ENCODE results near the gene GPHN. TPM values are rescaled to one million over a fixed set of nuclear protein-coding genes. Genes with fewer than 3 reads are reported as not detected.

Gene GPHN
- polyA plus RNA-seq, 4 donors = 10.0 to 26.2 (median 22.4) TPM

DNA sequence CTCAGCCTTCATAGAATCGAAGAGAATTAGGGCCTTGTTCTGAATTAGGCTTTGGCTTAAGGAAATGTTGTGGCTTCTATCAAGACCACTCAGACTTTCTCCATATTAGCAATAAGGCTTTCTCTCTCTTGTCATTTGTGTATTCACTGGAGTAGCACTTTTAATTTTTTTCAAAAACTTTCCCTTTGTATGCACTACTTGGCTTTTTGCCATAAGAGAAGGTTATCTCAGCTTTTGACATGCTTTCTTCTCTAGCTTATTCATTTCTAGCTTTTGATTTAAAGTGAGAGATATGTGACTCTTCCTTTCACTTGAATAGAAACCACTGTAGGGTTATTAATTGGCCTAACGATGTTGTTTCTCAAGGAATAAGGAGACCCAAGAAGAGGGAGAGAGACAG, 244.2 kb downstream of the GPHN start:
- Histone ChIP-seq H3K36me3 (ENCODE audit: control insufficient read depth in 3 of 3, insufficient read depth in 2 of 3, low read depth in 1 of 3, low read length in 3 of 3) (no peaks in the 10 kb centered on the region), H3K4me3 (ENCODE audit: low read depth in 1 of 3, low read length in 3 of 3) (no peak overlapping the region), H3K4me1 (ENCODE audit: control insufficient read depth in 3 of 3, insufficient read depth in 2 of 3, low read depth in 1 of 3, low read length in 2 of 3) (no peaks in the 10 kb centered on the region), H3K27ac (ENCODE audit: low read depth in 1 of 3, low read length in 2 of 3) (no peak overlapping the region), H3K27me3 (ENCODE audit: control insufficient read depth in 3 of 3, insufficient read depth in 3 of 3, low read length in 3 of 3) (no peaks in the 10 kb centered on the region), H3K9me3 (ENCODE audit: control insufficient read depth in 2 of 2, insufficient read depth in 1 of 2, low read depth in 1 of 2, low read length in 1 of 2) (no peaks in the 10 kb centered on the region)
- WGBS, 3 donors = 51 to 76% (median 64%) methylated on average over 2 of the region's 2 CpGs
- FAIRE-seq = no peak
- no peak for DNase-seq

DNA sequence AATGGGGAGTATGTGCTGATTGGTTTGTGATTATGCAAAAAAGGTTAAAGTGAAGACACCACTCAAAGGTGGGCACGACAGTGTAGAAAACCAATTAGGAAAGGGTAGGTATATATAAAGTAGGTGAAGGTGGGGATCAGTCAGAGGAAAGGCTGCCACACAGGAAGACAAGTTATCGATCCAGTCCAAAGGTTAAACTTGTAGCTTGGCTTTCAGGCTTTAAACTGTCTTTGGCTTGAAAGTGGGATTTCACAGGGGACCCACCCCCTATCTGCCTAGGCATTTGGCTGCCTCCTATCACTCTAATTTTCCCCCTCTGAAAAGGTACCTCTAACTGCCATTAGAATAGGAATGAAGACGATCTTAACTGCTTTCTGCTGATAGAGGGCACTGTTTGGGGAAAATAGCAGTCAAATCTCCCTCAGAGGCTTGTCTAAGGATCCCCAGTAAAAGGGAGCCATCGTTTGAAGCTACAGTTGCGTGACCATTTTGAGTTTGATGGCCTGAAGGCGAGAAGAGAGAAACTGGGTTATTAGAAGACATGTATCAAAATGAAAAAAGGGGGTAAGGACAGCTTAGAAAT, 250.2 kb downstream of the GPHN start:
- WGBS, 3 donors = 51 to 74% (median 58%) methylated on average over 6 of the region's 6 CpGs
- Histone ChIP-seq H3K4me3 (ENCODE audit: low read depth in 1 of 3, low read length in 3 of 3) (no peak overlapping the region), H3K27ac (ENCODE audit: low read depth in 1 of 3, low read length in 2 of 3) (no peak overlapping the region), H3K27me3 (ENCODE audit: control insufficient read depth in 3 of 3, insufficient read depth in 3 of 3, low read length in 3 of 3) (no peaks in the 10 kb centered on the region), H3K4me1 (ENCODE audit: control insufficient read depth in 3 of 3, insufficient read depth in 2 of 3, low read depth in 1 of 3, low read length in 2 of 3) (peaks cover 0 to 3% (median 0%) of the 10 kb centered on the region in 3 donors), H3K9me3 (ENCODE audit: control insufficient read depth in 2 of 2, insufficient read depth in 1 of 2, low read depth in 1 of 2, low read length in 1 of 2) (no peaks in the 10 kb centered on the region), H3K36me3 (ENCODE audit: control insufficient read depth in 3 of 3, insufficient read depth in 2 of 3, low read depth in 1 of 3, low read length in 3 of 3) (no peaks in the 10 kb centered on the region)
- no peak for FAIRE-seq
- DNase-seq = peak; percentile 19 to 56

DNA sequence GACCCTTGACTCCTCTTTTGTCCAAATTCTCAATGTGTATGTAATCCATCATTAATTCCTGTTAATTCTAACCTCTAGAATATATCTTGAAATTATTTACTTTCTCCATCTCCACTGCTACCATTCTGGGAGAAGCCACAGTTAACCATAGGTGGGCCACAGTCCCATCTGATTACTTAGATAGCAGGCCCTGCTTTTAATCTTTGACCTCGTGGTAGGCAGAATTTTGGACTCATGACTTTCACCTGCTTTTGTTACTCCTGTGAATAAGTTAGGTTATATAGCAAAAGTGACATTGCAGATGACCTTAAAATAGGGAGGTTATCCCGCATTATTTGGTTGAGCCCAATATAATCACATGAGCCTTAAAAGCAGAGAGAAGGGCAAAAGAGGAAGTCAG, 264.2 kb downstream of the GPHN start:
- H3K4me1 ChIP-seq (ENCODE audit: control insufficient read depth in 3 of 3, insufficient read depth in 2 of 3, low read depth in 1 of 3, low read length in 2 of 3) = no peaks in the 10 kb centered on the region
- WGBS, 3 donors = 50 to 80% (median 64%) methylated on average over 2 of the region's 2 CpGs
- H3K4me3 ChIP-seq (ENCODE audit: low read depth in 1 of 3, low read length in 3 of 3) = no peak overlapping the region
- no peaks in the 10 kb centered on the region for H3K27me3 ChIP-seq (ENCODE audit: control insufficient read depth in 3 of 3, insufficient read depth in 3 of 3, low read length in 3 of 3)
- H3K27ac ChIP-seq (ENCODE audit: low read depth in 1 of 3, low read length in 2 of 3) = no peak overlapping the region
- H3K9me3 ChIP-seq (ENCODE audit: control insufficient read depth in 2 of 2, insufficient read depth in 1 of 2, low read depth in 1 of 2, low read length in 1 of 2) = peaks cover 0 to 3% of the 10 kb centered on the region in 2 donors
- FAIRE-seq = no peak
- H3K36me3 ChIP-seq (ENCODE audit: control insufficient read depth in 3 of 3, insufficient read depth in 2 of 3, low read depth in 1 of 3, low read length in 3 of 3) = no peaks in the 10 kb centered on the region
- DNase-seq = no peak

DNA sequence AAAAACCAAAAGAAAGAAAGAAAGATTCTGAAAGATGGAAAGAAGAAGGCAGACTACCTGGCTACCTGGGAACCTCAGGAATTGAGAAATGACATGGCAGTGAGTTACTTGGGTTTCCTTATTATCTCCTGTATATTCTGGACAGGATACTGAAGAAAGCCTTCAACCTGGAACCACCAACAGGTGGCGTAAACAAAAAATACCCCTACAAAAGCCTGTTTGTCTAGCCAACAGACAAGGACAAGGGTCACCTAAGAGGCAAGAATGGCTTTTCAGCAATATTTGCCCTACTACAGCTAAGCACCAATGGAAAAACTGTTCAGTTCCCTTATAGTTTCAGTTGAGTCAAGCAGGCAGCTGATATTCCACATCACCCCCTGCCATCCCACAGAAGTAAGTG, 274.9 kb downstream of the GPHN start:
- no peak for FAIRE-seq
- H3K27me3 ChIP-seq (ENCODE audit: control insufficient read depth in 3 of 3, insufficient read depth in 3 of 3, low read length in 3 of 3) = no peaks in the 10 kb centered on the region
- 92 to 100% (median 100%) methylated on average over 1 of the region's 1 CpG for WGBS, 3 donors
- DNase-seq = no peak
- peaks cover 0 to 4% of the 10 kb centered on the region in 2 donors for H3K9me3 ChIP-seq (ENCODE audit: control insufficient read depth in 2 of 2, insufficient read depth in 1 of 2, low read depth in 1 of 2, low read length in 1 of 2)
- no peaks in the 10 kb centered on the region for H3K4me1 ChIP-seq (ENCODE audit: control insufficient read depth in 3 of 3, insufficient read depth in 2 of 3, low read depth in 1 of 3, low read length in 2 of 3)
- no peak overlapping the region for H3K27ac ChIP-seq (ENCODE audit: low read depth in 1 of 3, low read length in 2 of 3)
- H3K36me3 ChIP-seq (ENCODE audit: control insufficient read depth in 3 of 3, insufficient read depth in 2 of 3, low read depth in 1 of 3, low read length in 3 of 3) = no peaks in the 10 kb centered on the region
- no peak overlapping the region for H3K4me3 ChIP-seq (ENCODE audit: low read depth in 1 of 3, low read length in 3 of 3)

DNA sequence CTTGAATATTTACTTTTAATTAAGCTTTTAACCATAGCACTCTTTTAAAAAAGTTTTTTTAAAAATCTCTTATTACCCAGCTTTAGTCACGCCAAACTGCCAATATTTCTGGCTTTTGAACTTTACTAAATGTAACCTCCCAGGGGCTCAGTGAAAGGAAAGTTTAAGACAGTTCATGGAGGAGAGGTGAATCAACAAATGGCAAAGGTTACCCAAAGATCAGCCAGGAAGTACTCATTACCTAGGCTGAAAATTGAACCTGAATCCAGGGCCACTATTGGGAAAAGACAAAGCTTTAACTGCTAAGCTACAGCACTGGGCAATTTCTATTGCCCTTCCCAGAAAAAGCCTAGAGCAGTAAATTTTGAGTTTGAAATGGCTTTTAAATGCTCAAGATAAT, 282.2 kb downstream of the GPHN start:
- peaks cover 0 to 31% of the 10 kb centered on the region in 2 donors for H3K9me3 ChIP-seq (ENCODE audit: control insufficient read depth in 2 of 2, insufficient read depth in 1 of 2, low read depth in 1 of 2, low read length in 1 of 2)
- no peak overlapping the region for H3K27ac ChIP-seq (ENCODE audit: low read depth in 1 of 3, low read length in 2 of 3)
- H3K36me3 ChIP-seq (ENCODE audit: control insufficient read depth in 3 of 3, insufficient read depth in 2 of 3, low read depth in 1 of 3, low read length in 3 of 3) = no peaks in the 10 kb centered on the region
- no peak overlapping the region for H3K4me3 ChIP-seq (ENCODE audit: low read depth in 1 of 3, low read length in 3 of 3)
- 91 to 99% (median 95%) methylated on average over 1 of the region's 1 CpG for WGBS, 3 donors
- no peaks in the 10 kb centered on the region for H3K4me1 ChIP-seq (ENCODE audit: control insufficient read depth in 3 of 3, insufficient read depth in 2 of 3, low read depth in 1 of 3, low read length in 2 of 3)
- H3K27me3 ChIP-seq (ENCODE audit: control insufficient read depth in 3 of 3, insufficient read depth in 3 of 3, low read length in 3 of 3) = no peaks in the 10 kb centered on the region
- DNase-seq = no peak
- FAIRE-seq = no peak

DNA sequence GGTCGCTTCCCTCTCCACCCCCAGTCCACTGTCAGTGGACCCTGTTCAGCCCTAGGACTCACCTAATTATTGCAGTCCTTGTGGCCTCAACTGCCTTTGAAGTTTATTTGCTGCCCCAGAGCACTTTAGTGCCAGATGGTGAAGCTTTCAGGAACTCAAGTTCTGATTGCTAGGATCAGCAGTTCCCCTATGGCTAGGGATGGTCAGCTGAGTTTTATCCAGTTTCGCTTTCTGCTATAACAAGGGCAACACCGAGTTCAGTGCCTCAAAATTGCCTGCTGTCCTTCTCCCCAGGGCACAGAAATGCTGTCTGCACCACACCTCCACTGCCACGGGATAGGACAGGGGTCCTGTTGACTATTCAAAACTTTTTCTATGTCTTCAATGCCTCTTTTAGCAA, 295.0 kb downstream of the GPHN start:
- no peaks in the 10 kb centered on the region for H3K4me1 ChIP-seq (ENCODE audit: control insufficient read depth in 3 of 3, insufficient read depth in 2 of 3, low read depth in 1 of 3, low read length in 2 of 3)
- 91 to 98% (median 94%) methylated on average over 4 of the region's 4 CpGs for WGBS, 3 donors
- DNase-seq (no peak), FAIRE-seq (no peak)
- peaks cover 0 to 40% of the 10 kb centered on the region in 2 donors for H3K9me3 ChIP-seq (ENCODE audit: control insufficient read depth in 2 of 2, insufficient read depth in 1 of 2, low read depth in 1 of 2, low read length in 1 of 2)
- H3K27ac ChIP-seq (ENCODE audit: low read depth in 1 of 3, low read length in 2 of 3) = no peak overlapping the region
- H3K36me3 ChIP-seq (ENCODE audit: control insufficient read depth in 3 of 3, insufficient read depth in 2 of 3, low read depth in 1 of 3, low read length in 3 of 3) = peaks cover 0 to 10% (median 0%) of the 10 kb centered on the region in 3 donors
- H3K27me3 ChIP-seq (ENCODE audit: control insufficient read depth in 3 of 3, insufficient read depth in 3 of 3, low read length in 3 of 3) = no peaks in the 10 kb centered on the region
- no peak overlapping the region for H3K4me3 ChIP-seq (ENCODE audit: low read depth in 1 of 3, low read length in 3 of 3)

DNA sequence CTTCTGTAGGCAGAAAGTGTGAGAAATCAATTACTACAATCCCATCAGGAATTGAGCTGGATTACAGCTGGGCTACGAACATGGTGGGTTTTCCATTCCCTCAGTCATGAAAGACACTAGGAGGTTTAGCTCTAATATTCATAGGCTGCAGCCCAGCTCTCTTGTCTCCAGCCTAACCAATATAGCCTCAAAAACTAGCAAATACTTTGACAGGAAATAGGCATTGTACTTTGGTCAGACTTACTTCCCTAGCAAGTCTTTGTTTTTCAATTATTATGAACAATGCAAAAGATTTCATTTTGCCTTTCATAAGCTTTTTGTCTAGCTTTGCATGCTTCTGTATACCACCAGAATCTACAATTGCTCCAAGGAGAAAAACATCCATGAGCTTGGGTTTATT, 296.2 kb downstream of the GPHN start:
- H3K27me3 ChIP-seq (ENCODE audit: control insufficient read depth in 3 of 3, insufficient read depth in 3 of 3, low read length in 3 of 3) = no peaks in the 10 kb centered on the region
- H3K9me3 ChIP-seq (ENCODE audit: control insufficient read depth in 2 of 2, insufficient read depth in 1 of 2, low read depth in 1 of 2, low read length in 1 of 2) = peaks cover 0 to 40% of the 10 kb centered on the region in 2 donors
- DNase-seq (no peak), FAIRE-seq (no peak)
- no peaks in the 10 kb centered on the region for H3K4me1 ChIP-seq (ENCODE audit: control insufficient read depth in 3 of 3, insufficient read depth in 2 of 3, low read depth in 1 of 3, low read length in 2 of 3)
- no peak overlapping the region for H3K4me3 ChIP-seq (ENCODE audit: low read depth in 1 of 3, low read length in 3 of 3)
- no peak overlapping the region for H3K27ac ChIP-seq (ENCODE audit: low read depth in 1 of 3, low read length in 2 of 3)
- H3K36me3 ChIP-seq (ENCODE audit: control insufficient read depth in 3 of 3, insufficient read depth in 2 of 3, low read depth in 1 of 3, low read length in 3 of 3) = peaks cover 0 to 10% (median 0%) of the 10 kb centered on the region in 3 donors
- WGBS, 3 donors = 77 to 96% (median 95%) methylated on average over 1 of the region's 1 CpG

DNA sequence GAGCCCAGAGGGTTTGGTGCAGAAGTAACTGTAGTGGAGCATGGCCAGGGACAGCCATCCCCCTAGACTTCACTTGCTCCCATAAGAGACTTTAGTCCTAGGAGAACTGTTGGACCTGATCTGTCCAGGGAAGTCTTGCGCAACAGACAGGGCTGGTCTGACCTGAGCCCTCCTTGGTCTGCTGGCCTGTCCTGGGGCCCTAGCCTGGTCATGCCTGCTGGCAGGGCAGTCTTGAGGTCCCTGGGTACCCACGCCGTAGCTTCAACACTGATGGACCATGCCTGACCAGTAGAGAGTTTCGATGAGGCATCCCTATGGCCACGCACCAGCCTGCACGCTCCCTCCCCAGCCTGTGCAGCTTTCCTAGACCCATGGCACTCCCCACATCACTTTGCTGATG, 305.7 kb downstream of the GPHN start:
- H3K4me3 ChIP-seq (ENCODE audit: low read depth in 1 of 3, low read length in 3 of 3) = no peak overlapping the region
- 95 to 97% (median 96%) methylated on average over 6 of the region's 6 CpGs for WGBS, 3 donors
- peaks cover 0 to 11% (median 0%) of the 10 kb centered on the region in 3 donors for H3K36me3 ChIP-seq (ENCODE audit: control insufficient read depth in 3 of 3, insufficient read depth in 2 of 3, low read depth in 1 of 3, low read length in 3 of 3)
- DNase-seq = no peak
- H3K9me3 ChIP-seq (ENCODE audit: control insufficient read depth in 2 of 2, insufficient read depth in 1 of 2, low read depth in 1 of 2, low read length in 1 of 2) = peaks cover 0 to 14% of the 10 kb centered on the region in 2 donors
- FAIRE-seq = no peak
- H3K27me3 ChIP-seq (ENCODE audit: control insufficient read depth in 3 of 3, insufficient read depth in 3 of 3, low read length in 3 of 3) = no peaks in the 10 kb centered on the region
- no peaks in the 10 kb centered on the region for H3K4me1 ChIP-seq (ENCODE audit: control insufficient read depth in 3 of 3, insufficient read depth in 2 of 3, low read depth in 1 of 3, low read length in 2 of 3)
- H3K27ac ChIP-seq (ENCODE audit: low read depth in 1 of 3, low read length in 2 of 3) = no peak overlapping the region

DNA sequence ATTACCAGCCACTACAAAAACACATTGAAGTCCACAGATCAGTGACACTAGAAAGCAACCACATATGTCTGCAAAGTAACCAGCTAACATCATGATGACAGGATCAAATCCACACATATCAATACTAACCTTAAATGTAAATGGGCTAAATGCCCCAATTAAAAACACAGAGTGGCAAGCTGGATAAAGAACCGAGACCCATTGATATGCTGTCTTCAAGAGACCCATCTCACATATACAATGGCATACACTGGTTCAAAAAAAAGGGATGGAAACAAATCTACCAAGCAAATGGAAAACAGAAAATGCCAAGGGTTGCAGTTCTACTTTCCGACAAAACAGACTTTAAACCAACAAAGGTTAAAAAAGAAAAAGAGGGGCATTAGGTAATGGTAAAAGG, 307.7 kb downstream of the GPHN start:
- H3K27ac ChIP-seq (ENCODE audit: low read depth in 1 of 3, low read length in 2 of 3) = no peak overlapping the region
- 95 to 97% (median 96%) methylated on average over 2 of the region's 2 CpGs for WGBS, 3 donors
- DNase-seq (no peak), FAIRE-seq (no peak)
- H3K36me3 ChIP-seq (ENCODE audit: control insufficient read depth in 3 of 3, insufficient read depth in 2 of 3, low read depth in 1 of 3, low read length in 3 of 3) = peaks cover 0 to 11% (median 0%) of the 10 kb centered on the region in 3 donors
- H3K27me3 ChIP-seq (ENCODE audit: control insufficient read depth in 3 of 3, insufficient read depth in 3 of 3, low read length in 3 of 3) = no peaks in the 10 kb centered on the region
- H3K4me1 ChIP-seq (ENCODE audit: control insufficient read depth in 3 of 3, insufficient read depth in 2 of 3, low read depth in 1 of 3, low read length in 2 of 3) = no peaks in the 10 kb centered on the region
- no peak overlapping the region for H3K4me3 ChIP-seq (ENCODE audit: low read depth in 1 of 3, low read length in 3 of 3)
- peaks cover 0 to 14% of the 10 kb centered on the region in 2 donors for H3K9me3 ChIP-seq (ENCODE audit: control insufficient read depth in 2 of 2, insufficient read depth in 1 of 2, low read depth in 1 of 2, low read length in 1 of 2)
